Smooth muscle cell (in vitro differentiated cells): Measurements from ENCODE around the gene TMEM156. TPM values are rescaled to one million over a fixed set of nuclear protein-coding genes. Genes with fewer than 3 reads are reported as not detected.
"Not testable (repeated sequence)": the region's sequence is repeated elsewhere in the genome, so short reads cannot be mapped to it uniquely, and the experiment has no call there.

Experiments
- DNase-seq: peaks from one replicate; lab custom pipeline; 2025; ENCODE audit not compliant: unreplicated experiment; lab: John Stamatoyannopoulos, UW
- H2AFZ ChIP-seq: fragments of 200-600 bp; sonication (generic); 2 replicates; pipeline ENCODE4 v1.6.0; 2016; ENCODE audit warnings: antibody characterized with exemption, low read depth, mild to moderate bottlenecking
- H3F3A ChIP-seq: fragments of 200-600 bp; sonication (generic); 2 replicates; pipeline ENCODE4 v1.6.0; 2017; ENCODE audit warnings: antibody characterized with exemption, low read depth
- H3K27ac ChIP-seq: fragments of 200-600 bp; sonication (generic); 2 replicates; pipeline ENCODE4 v1.5.1; 2016; ENCODE audit warnings: low read depth, mild to moderate bottlenecking
- H3K27me3 ChIP-seq: fragments of 200-600 bp; sonication (generic); 2 replicates; pipeline ENCODE4 v1.6.1; 2016; ENCODE audit warnings: low read depth, mild to moderate bottlenecking
- H3K36me3 ChIP-seq: fragments of 200-600 bp; sonication (generic); 2 replicates; pipeline ENCODE4 v1.5.1; 2016; ENCODE audit warnings: low read depth
- H3K4me1 ChIP-seq: fragments of 200-600 bp; sonication (generic); 2 replicates; pipeline ENCODE4 v1.5.1; 2016; ENCODE audit warnings: low read depth
- H3K4me2 ChIP-seq: fragments of 200-600 bp; sonication (generic); 2 replicates; pipeline ENCODE4 v1.6.0; 2016; ENCODE audit warnings: mild to moderate bottlenecking
- H3K4me3 ChIP-seq: fragments of 200-600 bp; sonication (generic); 2 replicates; pipeline ENCODE4 v1.5.1; 2016; ENCODE audit warnings: mild to moderate bottlenecking
- H3K79me2 ChIP-seq: fragments of 200-600 bp; sonication (generic); 2 replicates; pipeline ENCODE4 v1.6.0; 2016; ENCODE audit warnings: low read depth, mild to moderate bottlenecking
- H3K9ac ChIP-seq: fragments of 200-600 bp; sonication (generic); 2 replicates; pipeline ENCODE4 v1.6.0; 2016; ENCODE audit warnings: low read depth
- H3K9me3 ChIP-seq: fragments of 200-600 bp; sonication (generic); replicated peaks from 2 replicates; pipeline ENCODE4 v1.5.1; 2016; ENCODE audit warnings: low read depth
- H4K20me1 ChIP-seq: fragments of 200-600 bp; sonication (generic); 2 replicates; pipeline ENCODE4 v1.6.0; 2016; ENCODE audit warnings: low read depth
- WGBS: methylation state at CpG from one replicate; pipeline ENCODE4 v1.1.7; 2016; ENCODE audit warnings: low lambda C conversion rate; 5-methylcytosine and 5-hydroxymethylcytosine counted together
- polyA plus RNA-seq: library from polyadenylated mRNA; unstranded; fragments of >200 nt; fragmentation: Nextera tagmentation; extraction: Ambion mirVana; gene quantifications from 2 replicates; pipeline ENCODE4 v1.2.1, GENCODE V29; 2016
- total RNA-seq: library from RNA; depleted of rRNA; stranded (reverse); fragments of >200 nt; gene quantifications from 2 replicates; pipeline ENCODE4 v1.2.3, GENCODE V29; 2014
- TF ChIP-seq, protein P1 (sequence below): fragments of 200-600 bp; sonication (generic); IDR thresholded peaks from 2 replicates; pipeline ENCODE4 v1.5.1; 2017; ENCODE audit warnings: borderline replicate concordance, mild to moderate bottlenecking, antibody characterized with exemption; ENCODE audit not compliant: insufficient read depth, poor library complexity, severe bottlenecking

The TMEM156 gene
- total and polyA plus RNA-seq, 2 experiments from 2014 or later, result 0.04 TPM; not detected in 1

DNA sequence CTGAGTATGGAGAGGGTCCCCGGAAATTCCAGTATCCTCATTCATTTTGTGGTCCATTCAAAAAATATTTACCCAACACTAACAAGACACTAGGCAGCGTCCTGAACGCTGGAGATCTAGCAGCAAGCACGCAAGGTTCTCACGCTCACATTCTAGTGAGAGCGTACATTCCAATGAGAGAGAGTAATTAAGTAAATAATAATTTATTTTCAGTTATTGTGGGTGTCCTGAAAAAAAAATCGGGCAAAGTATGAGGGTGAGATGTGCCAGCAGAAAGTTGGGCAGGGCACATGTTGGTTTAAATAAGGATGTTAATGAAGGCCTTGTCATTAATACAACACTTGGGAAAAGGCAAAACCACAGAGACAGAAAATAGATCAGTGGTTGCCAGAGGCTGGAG, 4.0 kb upstream of the TMEM156 start:
- DNase-seq, result no peak
- Histone ChIP-seq H3K4me2 (no peak overlapping the region), H3K9me3 (no peaks in the 10 kb centered on the region), H3K27ac (no peak overlapping the region), H2AFZ (no peak overlapping the region), H3K79me2 (no peaks in the 10 kb centered on the region), H4K20me1 (no peaks in the 10 kb centered on the region), H3F3A (no peaks in the 10 kb centered on the region), H3K4me1 (peaks cover 4% of the 10 kb centered on the region), H3K36me3 (no peaks in the 10 kb centered on the region), H3K27me3 (no peaks in the 10 kb centered on the region), H3K4me3 (no peak overlapping the region), H3K9ac (no peak overlapping the region)
- TF ChIP-seq, protein P1, sequence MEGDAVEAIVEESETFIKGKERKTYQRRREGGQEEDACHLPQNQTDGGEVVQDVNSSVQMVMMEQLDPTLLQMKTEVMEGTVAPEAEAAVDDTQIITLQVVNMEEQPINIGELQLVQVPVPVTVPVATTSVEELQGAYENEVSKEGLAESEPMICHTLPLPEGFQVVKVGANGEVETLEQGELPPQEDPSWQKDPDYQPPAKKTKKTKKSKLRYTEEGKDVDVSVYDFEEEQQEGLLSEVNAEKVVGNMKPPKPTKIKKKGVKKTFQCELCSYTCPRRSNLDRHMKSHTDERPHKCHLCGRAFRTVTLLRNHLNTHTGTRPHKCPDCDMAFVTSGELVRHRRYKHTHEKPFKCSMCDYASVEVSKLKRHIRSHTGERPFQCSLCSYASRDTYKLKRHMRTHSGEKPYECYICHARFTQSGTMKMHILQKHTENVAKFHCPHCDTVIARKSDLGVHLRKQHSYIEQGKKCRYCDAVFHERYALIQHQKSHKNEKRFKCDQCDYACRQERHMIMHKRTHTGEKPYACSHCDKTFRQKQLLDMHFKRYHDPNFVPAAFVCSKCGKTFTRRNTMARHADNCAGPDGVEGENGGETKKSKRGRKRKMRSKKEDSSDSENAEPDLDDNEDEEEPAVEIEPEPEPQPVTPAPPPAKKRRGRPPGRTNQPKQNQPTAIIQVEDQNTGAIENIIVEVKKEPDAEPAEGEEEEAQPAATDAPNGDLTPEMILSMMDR, result no peak
- WGBS, result 91% methylated on average over 7 of the region's 7 CpGs

DNA sequence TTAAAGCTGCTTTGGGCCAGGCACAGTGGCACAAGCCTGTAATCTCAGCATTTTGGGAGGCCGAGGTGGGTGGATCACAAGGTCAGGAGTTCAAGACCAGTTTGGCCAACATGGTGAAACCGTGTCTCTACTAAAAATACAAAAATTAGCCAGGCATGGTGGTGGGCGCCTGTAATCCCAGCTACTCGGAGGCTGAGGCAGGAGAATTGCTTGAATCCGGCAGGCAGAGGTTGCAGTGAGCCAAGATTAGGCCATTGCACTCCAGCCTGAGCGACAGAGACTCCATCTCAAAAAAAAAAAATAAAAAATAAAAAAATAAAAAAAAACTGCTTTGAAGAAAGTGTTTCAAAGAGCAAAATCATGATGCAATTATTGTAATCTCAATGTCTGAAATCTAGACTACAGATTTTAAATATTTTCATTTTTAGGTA, 604 bp downstream of the TMEM156 start:
- H3K4me1 ChIP-seq, H3F3A ChIP-seq, H3K79me2 ChIP-seq, H3K36me3 ChIP-seq, H3K4me3 ChIP-seq, DNase-seq, H3K9ac ChIP-seq, H2AFZ ChIP-seq, H4K20me1 ChIP-seq, H3K27ac ChIP-seq, H3K9me3 ChIP-seq, H3K27me3 ChIP-seq, H3K4me2 ChIP-seq: not testable (repeated sequence)
- 90% methylated on average over 6 of the region's 6 CpGs for WGBS

DNA sequence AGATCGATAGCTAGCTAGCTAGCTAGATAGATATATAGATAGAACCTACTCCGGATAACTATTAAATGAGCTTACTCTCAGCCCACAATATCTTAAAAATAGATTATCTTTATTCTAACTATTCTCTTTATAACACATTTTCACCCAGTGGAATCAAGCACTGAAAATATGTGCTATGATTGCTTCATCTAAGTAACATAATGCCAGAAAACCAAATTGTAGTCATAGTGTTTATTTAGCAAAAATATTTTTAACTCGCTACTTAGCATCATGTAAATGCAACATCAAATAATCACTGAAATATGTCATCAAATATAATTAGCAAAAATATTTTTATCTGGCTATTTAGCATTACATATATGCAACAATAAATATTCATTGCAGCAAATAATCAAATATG, 1.5 kb downstream of the TMEM156 start:
- Histone ChIP-seq H3K9me3 (no peaks in the 10 kb centered on the region), H3K27me3 (no peaks in the 10 kb centered on the region), H3K4me2 (no peak overlapping the region), H3K36me3 (no peaks in the 10 kb centered on the region), H3K27ac (no peak overlapping the region), H2AFZ (no peak overlapping the region), H4K20me1 (no peaks in the 10 kb centered on the region), H3F3A (no peaks in the 10 kb centered on the region), H3K9ac (no peak overlapping the region), H3K79me2 (no peaks in the 10 kb centered on the region), H3K4me3 (no peak overlapping the region), H3K4me1 (no peaks in the 10 kb centered on the region)
- no peak for DNase-seq
- WGBS, result 95% methylated on average over 3 of the region's 3 CpGs
- TF ChIP-seq, protein P1, result no peak

DNA sequence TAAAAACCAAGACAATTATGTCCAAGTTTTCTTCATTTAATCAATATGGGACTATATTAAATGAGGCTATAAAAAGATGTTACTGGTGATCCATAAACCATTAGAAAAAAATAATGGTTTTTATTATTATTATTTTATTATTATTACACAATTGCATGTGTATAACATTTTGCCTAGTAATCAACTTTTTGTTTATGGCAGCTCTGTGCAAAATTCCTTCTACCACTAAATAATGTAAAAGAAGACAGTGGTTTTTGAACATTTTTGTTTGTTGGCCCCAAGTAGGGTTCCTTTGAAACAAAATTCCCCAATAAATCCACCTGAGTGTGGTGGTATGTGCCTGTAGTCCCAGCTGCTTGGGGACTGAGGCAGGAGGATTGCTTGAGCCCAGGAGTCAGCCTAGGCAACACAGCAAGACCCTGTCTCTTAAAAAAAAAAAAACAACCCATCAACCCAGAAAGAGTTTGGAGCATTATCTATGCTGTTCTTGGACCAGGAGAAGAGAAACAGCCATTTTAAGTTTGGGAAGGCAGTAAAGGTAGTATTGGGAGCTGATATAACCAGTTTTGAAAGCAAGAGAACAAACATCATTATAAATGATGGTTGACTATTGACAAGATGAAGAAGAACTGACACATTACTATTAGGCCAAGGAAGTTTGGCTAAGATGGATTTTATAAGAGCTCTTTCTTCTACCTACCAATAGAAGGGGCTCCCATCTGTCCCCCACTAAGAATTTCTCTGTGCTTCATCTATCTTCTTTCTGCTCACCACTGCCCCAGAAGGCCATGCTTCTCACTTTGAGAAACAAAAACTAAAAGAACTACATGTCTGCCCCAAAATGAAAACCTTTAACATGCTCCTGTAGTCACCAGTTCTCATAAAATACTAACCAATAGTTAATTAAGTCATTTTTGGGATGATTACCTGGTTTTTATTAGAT, 2.2 kb downstream of the TMEM156 start:
- H2AFZ ChIP-seq, result no peak overlapping the region
- H3K9ac ChIP-seq, result no peak overlapping the region
- no peaks in the 10 kb centered on the region for H3K27me3 ChIP-seq
- H3K9me3 ChIP-seq, result no peaks in the 10 kb centered on the region
- H3K4me3 ChIP-seq, result no peak overlapping the region
- DNase-seq, result no peak
- H4K20me1 ChIP-seq, result no peaks in the 10 kb centered on the region
- no peaks in the 10 kb centered on the region for H3K4me1 ChIP-seq
- no peaks in the 10 kb centered on the region for H3F3A ChIP-seq
- H3K79me2 ChIP-seq, result no peaks in the 10 kb centered on the region
- no peak overlapping the region for H3K27ac ChIP-seq
- H3K4me2 ChIP-seq, result no peak overlapping the region
- no peaks in the 10 kb centered on the region for H3K36me3 ChIP-seq
- TF ChIP-seq, protein P1, result no peak
